Measurements from ENCODE around the gene HYI. TPM values are rescaled to one million over a fixed set of nuclear protein-coding genes. Genes with fewer than 3 reads are reported as not detected.

The HYI gene
- polyA plus RNA-seq, 2 of the 4 experiments (the other 2 are of a cell fraction) = 7.2 to 15.1 TPM

DNA sequence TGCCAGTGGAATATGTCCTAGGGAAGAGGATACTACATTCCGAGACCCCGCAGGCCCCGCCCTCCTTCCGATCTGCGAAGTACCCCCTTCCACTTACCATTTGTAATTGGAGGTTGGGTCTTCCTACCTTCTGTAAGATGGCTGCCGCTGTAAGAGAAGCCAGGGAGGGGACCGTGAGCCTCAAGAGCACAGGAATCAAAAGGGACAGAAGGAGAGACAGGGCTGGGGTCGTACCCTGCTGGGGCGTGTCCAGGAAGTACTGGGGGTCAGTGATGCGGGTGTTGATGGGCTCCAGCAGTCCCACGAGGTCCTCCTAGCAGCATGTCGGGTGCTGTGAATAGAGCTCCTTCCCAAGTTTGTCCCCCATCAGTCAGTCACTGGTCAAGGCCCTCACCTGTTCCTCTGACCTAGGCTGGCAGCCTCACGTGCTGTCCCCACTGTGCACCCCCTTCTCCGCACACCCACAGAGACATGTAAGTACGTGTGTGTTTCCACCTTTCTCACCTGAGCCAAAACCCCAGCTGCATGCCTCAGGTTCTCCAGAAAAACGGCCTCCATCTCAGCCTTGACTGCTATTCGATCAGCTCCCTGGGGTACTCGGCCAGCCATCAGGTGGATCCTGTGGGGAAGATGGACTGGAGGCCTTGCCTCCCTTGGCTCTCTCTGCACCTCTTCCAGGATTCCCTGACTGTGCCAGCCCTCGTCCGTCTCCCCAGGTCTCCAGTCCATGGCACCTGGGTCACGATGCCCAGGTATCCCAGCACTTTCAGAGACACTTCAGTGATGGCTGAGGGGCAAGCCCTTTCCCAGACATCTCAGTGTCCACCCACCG, 1.8 kb downstream of the HYI start:
- 94% methylated on average over 22 of the region's 22 CpGs for WGBS (ENCODE audit: missing lambda C conversion rate)
- no peak overlapping the region for H3K4me3 ChIP-seq
- FAIRE-seq = no peak
- no peak overlapping the region for H3K4me2 ChIP-seq
- ChIA-PET CTCF (no interaction called here), POLR2A (no interaction called here)
- ATAC-seq = no peak
- TF ChIP-seq NR3C1 (IDR thresholded peaks at IDR 0.05) (no peak), ESRRA (IDR thresholded peaks at IDR 0.05; ENCODE audit: borderline replicate concordance, low read length) (no peak), RCOR1 (IDR thresholded peaks at IDR 0.05; ENCODE audit: low read depth, low read length) (no peak), EP300 (IDR thresholded peaks at IDR 0.05) (no peak), NFE2L2 (conservative IDR thresholded peaks at IDR 0.05; ENCODE audit: low read length) (no peak), PHF8 (IDR thresholded peaks at IDR 0.05; ENCODE audit: borderline replicate concordance, low read depth) (no peak), RFX5 (IDR thresholded peaks at IDR 0.05) (no peak)
- TF ChIP-seq, protein P1, sequence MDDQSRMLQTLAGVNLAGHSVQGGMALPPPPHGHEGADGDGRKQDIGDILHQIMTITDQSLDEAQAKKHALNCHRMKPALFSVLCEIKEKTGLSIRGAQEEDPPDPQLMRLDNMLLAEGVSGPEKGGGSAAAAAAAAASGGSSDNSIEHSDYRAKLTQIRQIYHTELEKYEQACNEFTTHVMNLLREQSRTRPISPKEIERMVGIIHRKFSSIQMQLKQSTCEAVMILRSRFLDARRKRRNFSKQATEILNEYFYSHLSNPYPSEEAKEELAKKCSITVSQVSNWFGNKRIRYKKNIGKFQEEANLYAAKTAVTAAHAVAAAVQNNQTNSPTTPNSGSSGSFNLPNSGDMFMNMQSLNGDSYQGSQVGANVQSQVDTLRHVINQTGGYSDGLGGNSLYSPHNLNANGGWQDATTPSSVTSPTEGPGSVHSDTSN (IDR thresholded peaks at IDR 0.05) = no peak
- TF ChIP-seq, protein P2, sequence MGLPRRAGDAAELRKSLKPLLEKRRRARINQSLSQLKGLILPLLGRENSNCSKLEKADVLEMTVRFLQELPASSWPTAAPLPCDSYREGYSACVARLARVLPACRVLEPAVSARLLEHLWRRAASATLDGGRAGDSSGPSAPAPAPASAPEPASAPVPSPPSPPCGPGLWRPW (IDR thresholded peaks at IDR 0.05) = no peak
- H3K4me1 ChIP-seq = peaks cover 10% of the 10 kb centered on the region; the same call in 2 of the 3 replicates
- no peaks in the 10 kb centered on the region; the same call in 2 of the 3 replicates for H3K9me3 ChIP-seq
- no peak for DNase-seq (ENCODE audit: low read depth in 1 of 2, low spot score in 1 of 2)
- H3K27ac ChIP-seq = no peak overlapping the region

DNA sequence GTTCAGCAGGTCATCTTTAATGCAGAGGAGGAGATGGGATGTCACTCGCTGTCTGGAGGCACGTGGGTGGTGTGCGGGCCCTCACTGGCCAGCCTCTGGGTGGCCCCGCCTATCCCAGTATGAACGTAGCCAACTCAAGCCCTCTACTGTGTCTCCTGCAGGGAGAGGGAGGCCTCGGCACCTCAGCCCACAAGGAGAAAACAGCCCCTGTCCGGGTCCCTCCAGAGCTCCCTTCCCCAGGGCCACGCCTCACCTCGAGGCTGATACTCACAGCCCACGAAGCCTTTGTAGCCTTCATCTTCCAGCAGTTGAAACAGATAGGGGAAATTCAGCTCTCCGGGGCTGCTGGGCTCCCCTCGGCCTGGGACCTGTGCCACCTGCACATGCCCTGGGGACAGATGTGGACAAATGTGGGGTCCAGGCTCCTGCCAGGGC, 2.6 kb downstream of the HYI start:
- ChIA-PET POLR2A (no interaction called here), CTCF (interaction anchor here (0.9 kb wide), 1 partner anchor 78 kb away, joined by 3 read pairs; no protein-coding TSS in a partner anchor)
- no peak overlapping the region for H3K27ac ChIP-seq
- ATAC-seq (peak in 1 of 2 experiments; percentile 9; a peak in 1 of 6 replicates), FAIRE-seq (no peak), DNase-seq (ENCODE audit: low read depth in 1 of 2, low spot score in 1 of 2) (no peak)
- H3K4me1 ChIP-seq = peaks cover 10% of the 10 kb centered on the region; the same call in 2 of the 3 replicates
- H3K4me2 ChIP-seq = no peak overlapping the region
- WGBS (ENCODE audit: missing lambda C conversion rate) = no CpG with 5 or more reads among the region's 12 CpGs
- no peaks in the 10 kb centered on the region for H3K9me3 ChIP-seq
- TF ChIP-seq EHMT2 (IDR thresholded peaks at IDR 0.05; ENCODE audit: low read depth) = no peak
- TF ChIP-seq RNF2 (IDR thresholded peaks at IDR 0.05; ENCODE audit: borderline replicate concordance, low read depth) = no peak
- no peak for TF ChIP-seq TFCP2L1 (CRISPR knock-in tag; IDR thresholded peaks at IDR 0.05)
- TF ChIP-seq HOXA7 (CRISPR knock-in tag; IDR thresholded peaks at IDR 0.05) = no peak
- TF ChIP-seq POLR2A (IDR thresholded peaks at IDR 0.05; ENCODE audit: low read length) = no peak
- TF ChIP-seq JUNB (IDR thresholded peaks at IDR 0.05) = no peak
- TF ChIP-seq RARB (CRISPR knock-in tag; IDR thresholded peaks at IDR 0.05) = no peak
- TF ChIP-seq, protein P3, sequence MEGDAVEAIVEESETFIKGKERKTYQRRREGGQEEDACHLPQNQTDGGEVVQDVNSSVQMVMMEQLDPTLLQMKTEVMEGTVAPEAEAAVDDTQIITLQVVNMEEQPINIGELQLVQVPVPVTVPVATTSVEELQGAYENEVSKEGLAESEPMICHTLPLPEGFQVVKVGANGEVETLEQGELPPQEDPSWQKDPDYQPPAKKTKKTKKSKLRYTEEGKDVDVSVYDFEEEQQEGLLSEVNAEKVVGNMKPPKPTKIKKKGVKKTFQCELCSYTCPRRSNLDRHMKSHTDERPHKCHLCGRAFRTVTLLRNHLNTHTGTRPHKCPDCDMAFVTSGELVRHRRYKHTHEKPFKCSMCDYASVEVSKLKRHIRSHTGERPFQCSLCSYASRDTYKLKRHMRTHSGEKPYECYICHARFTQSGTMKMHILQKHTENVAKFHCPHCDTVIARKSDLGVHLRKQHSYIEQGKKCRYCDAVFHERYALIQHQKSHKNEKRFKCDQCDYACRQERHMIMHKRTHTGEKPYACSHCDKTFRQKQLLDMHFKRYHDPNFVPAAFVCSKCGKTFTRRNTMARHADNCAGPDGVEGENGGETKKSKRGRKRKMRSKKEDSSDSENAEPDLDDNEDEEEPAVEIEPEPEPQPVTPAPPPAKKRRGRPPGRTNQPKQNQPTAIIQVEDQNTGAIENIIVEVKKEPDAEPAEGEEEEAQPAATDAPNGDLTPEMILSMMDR (IDR thresholded peaks at IDR 0.05) = no peak
- no peak for TF ChIP-seq BHLHE40 (IDR thresholded peaks at IDR 0.05; ENCODE audit: low read depth, low read length)
- no peak for TF ChIP-seq FOXS1 (CRISPR knock-in tag; IDR thresholded peaks at IDR 0.05)
- no peak overlapping the region for H3K4me3 ChIP-seq

DNA sequence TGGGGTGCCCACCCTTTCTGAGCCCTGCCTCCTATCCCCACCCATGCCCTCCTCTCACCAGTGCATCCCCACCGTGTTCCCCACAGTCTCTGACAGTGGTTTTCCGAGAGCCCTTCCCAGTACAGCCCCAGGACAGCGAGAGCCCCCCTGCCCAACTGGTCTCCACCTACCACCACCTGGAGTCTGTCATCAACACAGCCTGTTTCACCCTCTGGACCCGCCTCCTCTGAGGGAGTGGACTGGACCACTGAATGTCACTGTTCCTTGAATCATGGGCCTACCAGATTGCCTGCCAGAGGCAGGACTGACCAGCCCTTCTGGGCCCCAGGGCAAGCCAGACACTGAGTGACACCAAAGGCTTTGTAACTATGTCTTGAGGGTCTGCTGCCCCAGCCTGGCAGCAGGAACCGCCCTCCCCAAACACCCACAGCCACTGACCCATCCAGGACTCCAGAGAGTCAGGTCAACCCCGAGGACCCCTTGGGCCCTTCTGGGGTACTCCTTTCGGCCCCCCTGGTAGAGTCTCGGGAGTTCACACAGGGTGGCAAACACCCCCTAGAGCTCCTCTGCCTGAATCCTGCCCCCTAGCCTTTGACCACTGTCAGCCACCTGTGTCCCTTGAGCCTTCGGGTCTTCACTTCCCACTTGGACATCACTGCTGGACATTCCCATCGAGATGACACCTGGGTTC, 3.3 kb downstream of the HYI start:
- DNase-seq (ENCODE audit: low read depth in 1 of 2, low spot score in 1 of 2) = no peak
- no peak for FAIRE-seq
- ChIA-PET CTCF (interaction anchor here (0.9 kb wide), 1 partner anchor 79 kb away, joined by 3 read pairs; no protein-coding TSS in a partner anchor), POLR2A (no interaction called here)
- no peaks in the 10 kb centered on the region for H3K9me3 ChIP-seq
- H3K4me2 ChIP-seq = no peak overlapping the region
- H3K4me3 ChIP-seq = no peak overlapping the region
- 95% methylated on average over 9 of the region's 10 CpGs for WGBS (ENCODE audit: missing lambda C conversion rate)
- H3K4me1 ChIP-seq = peaks cover 10% of the 10 kb centered on the region; the same call in 2 of the 3 replicates
- no peak for ATAC-seq
- H3K27ac ChIP-seq = no peak overlapping the region
- TF ChIP-seq FOSL2 (IDR thresholded peaks at IDR 0.05) = no peak
- no peak for TF ChIP-seq FOSL2 (CRISPR knock-in tag; IDR thresholded peaks at IDR 0.05)
- no peak for TF ChIP-seq TP53 (CRISPR knock-in tag; IDR thresholded peaks at IDR 0.05)
- no peak for TF ChIP-seq HEYL (CRISPR knock-in tag; IDR thresholded peaks at IDR 0.05)
- no peak for TF ChIP-seq HOXA7 (CRISPR knock-in tag; IDR thresholded peaks at IDR 0.05)
- no peak for TF ChIP-seq JUN (IDR thresholded peaks at IDR 0.05)
- TF ChIP-seq PHF8 (IDR thresholded peaks at IDR 0.05; ENCODE audit: borderline replicate concordance, low read depth) = no peak
- TF ChIP-seq KDM5A (IDR thresholded peaks at IDR 0.05) = no peak
- TF ChIP-seq, protein P3 (IDR thresholded peaks at IDR 0.05) = no peak
- TF ChIP-seq, protein P4, sequence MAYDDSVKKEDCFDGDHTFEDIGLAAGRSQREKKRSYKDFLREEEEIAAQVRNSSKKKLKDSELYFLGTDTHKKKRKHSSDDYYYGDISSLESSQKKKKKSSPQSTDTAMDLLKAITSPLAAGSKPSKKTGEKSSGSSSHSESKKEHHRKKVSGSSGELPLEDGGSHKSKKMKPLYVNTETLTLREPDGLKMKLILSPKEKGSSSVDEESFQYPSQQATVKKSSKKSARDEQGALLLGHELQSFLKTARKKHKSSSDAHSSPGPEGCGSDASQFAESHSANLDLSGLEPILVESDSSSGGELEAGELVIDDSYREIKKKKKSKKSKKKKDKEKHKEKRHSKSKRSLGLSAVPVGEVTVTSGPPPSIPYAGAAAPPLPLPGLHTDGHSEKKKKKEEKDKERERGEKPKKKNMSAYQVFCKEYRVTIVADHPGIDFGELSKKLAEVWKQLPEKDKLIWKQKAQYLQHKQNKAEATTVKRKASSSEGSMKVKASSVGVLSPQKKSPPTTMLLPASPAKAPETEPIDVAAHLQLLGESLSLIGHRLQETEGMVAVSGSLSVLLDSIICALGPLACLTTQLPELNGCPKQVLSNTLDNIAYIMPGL (CRISPR knock-in tag; IDR thresholded peaks at IDR 0.05; ENCODE audit: borderline replicate concordance) = no peak
- TF ChIP-seq NFE2L2 (conservative IDR thresholded peaks at IDR 0.05; ENCODE audit: low read length) = no peak

Data from A549 (cell line).